Measurements from ENCODE around the gene RNF224.

DNA sequence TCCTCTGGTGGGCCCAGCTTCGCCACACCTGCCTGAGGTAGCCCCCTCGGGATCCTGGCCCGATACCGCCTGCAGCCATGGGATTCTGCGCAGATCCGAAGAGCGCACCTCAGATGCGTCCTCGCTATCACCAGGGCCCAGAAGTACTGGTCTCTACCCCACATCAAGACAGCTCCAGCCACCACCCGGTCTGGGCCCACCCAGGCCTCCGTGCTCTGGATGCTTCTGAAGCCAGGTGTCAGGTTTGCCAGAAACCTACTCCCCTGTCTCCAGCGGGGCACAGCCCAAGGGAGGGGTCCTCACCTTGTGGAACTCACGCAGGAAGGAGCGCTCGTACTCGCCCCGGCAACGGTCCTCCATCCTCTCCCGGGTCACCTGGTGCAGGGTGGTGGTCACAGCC, 41.4 kb upstream of the RNF224 start:
- no peak for TF ChIP-seq ZMYM3 (CRISPR knock-in tag; IDR thresholded peaks at IDR 0.05)
- TF ChIP-seq, protein P1, sequence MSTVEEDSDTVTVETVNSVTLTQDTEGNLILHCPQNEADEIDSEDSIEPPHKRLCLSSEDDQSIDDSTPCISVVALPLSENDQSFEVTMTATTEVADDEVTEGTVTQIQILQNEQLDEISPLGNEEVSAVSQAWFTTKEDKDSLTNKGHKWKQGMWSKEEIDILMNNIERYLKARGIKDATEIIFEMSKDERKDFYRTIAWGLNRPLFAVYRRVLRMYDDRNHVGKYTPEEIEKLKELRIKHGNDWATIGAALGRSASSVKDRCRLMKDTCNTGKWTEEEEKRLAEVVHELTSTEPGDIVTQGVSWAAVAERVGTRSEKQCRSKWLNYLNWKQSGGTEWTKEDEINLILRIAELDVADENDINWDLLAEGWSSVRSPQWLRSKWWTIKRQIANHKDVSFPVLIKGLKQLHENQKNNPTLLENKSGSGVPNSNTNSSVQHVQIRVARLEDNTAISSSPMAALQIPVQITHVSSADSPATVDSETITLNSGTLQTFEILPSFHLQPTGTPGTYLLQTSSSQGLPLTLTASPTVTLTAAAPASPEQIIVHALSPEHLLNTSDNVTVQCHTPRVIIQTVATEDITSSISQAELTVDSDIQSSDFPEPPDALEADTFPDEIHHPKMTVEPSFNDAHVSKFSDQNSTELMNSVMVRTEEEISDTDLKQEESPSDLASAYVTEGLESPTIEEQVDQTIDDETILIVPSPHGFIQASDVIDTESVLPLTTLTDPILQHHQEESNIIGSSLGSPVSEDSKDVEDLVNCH (CRISPR knock-in tag; IDR thresholded peaks at IDR 0.05), result no peak
